Calu3 (cell line): ENCODE results near the gene MINDY2. TPM values are rescaled to one million over a fixed set of nuclear protein-coding genes. Genes with fewer than 3 reads are reported as not detected.

Source experiments
- Bru-seq: library from RNA; stranded (reverse); fragments of 400-500 nt; gene quantifications from one replicate; lab custom pipeline; 2021; lab: Mats Ljungman, UMichigan
- BruChase-seq, 2 experiments: library from RNA; stranded (reverse); fragments of 400-500 nt; gene quantifications; one replicate each; lab custom pipeline; 2021; lab: Mats Ljungman, UMichigan
- BruUV-seq: library from RNA; stranded (reverse); fragments of 400-500 nt; replicated peaks from 2 replicates; lab custom pipeline; 2021; lab: Mats Ljungman, UMichigan
- CTCF ChIA-PET: fragments of 300-600 bp; sonication (Branson Sonifier 250); formaldehyde crosslinking; loops from one replicate; lab custom pipeline; 2022; ENCODE audit warnings: antibody characterized with exemption; lab: Charles Lee
- DNase-seq: peaks from one replicate; pipeline ENCODE4 v3.0.0; 2022
- H3K27ac Mint-ChIP-seq: one replicate; pipeline ENCODE4 v1.8.0; 2022; ENCODE audit warnings: mixed read lengths; ENCODE audit not compliant: unreplicated experiment
- H3K27me3 Mint-ChIP-seq: one replicate; pipeline ENCODE4 v1.8.0; 2022; ENCODE audit warnings: mixed read lengths; ENCODE audit not compliant: unreplicated experiment
- H3K36me3 Mint-ChIP-seq: one replicate; pipeline ENCODE4 v1.8.0; 2022; ENCODE audit warnings: mild to moderate bottlenecking, moderate library complexity, mixed read lengths; ENCODE audit not compliant: insufficient read depth, unreplicated experiment
- H3K4me1 Mint-ChIP-seq: one replicate; pipeline ENCODE4 v1.8.0; 2022; ENCODE audit warnings: mild to moderate bottlenecking, low read depth, mixed read lengths; ENCODE audit not compliant: unreplicated experiment
- H3K4me3 Mint-ChIP-seq: one replicate; pipeline ENCODE4 v1.8.0; 2022; ENCODE audit warnings: mild to moderate bottlenecking, low read depth, moderate library complexity, mixed read lengths; ENCODE audit not compliant: unreplicated experiment
- H3K9me3 Mint-ChIP-seq: one replicate; pipeline ENCODE4 v1.8.0; 2022; ENCODE audit warnings: low read depth, mixed read lengths; ENCODE audit not compliant: unreplicated experiment
- CTCF ChIP-seq: fragments of 200-600 bp; IDR thresholded peaks from one replicate; pipeline ENCODE4 v1.8.0; 2022; ENCODE audit warnings: antibody characterized with exemption; ENCODE audit not compliant: unreplicated experiment
- intact Hi-C: fragments of 100-400 bp; cut with micrococcal nuclease; formaldehyde crosslinking; loops from one replicate; pipeline ENCODE4 v1.10.0; 2022; ENCODE audit not compliant: unreplicated experiment
- long read RNA-seq: library from polyadenylated mRNA; stranded (forward); transcript quantifications from one replicate; pipeline ENCODE4 v2.0.0, GENCODE V29; 2022
- total RNA-seq: library from RNA; stranded (reverse); gene quantifications from 2 replicates; pipeline ENCODE4 v1.2.3, GENCODE V29; 2022

The MINDY2 gene
- 46.2 and 59.0 TPM in 2 replicates for total RNA-seq
- Bru-seq, nascent RNA, result percentile 92 among the genes with signal in this experiment
- percentile 95 among the genes with signal in this experiment for BruChase-seq, experiment 1, labeled RNA remaining after a 6-hour chase
- percentile 94 among the genes with signal in this experiment for BruChase-seq, experiment 2, labeled RNA remaining after a 2-hour chase
- long read RNA-seq, full-length matches to known transcripts, result 8 of 79 reads
- long read RNA-seq, partial matches to known transcripts, result 4 of 79 reads
- long read RNA-seq, other reads (novel, unspliced or antisense), result 67 of 79 reads

DNA sequence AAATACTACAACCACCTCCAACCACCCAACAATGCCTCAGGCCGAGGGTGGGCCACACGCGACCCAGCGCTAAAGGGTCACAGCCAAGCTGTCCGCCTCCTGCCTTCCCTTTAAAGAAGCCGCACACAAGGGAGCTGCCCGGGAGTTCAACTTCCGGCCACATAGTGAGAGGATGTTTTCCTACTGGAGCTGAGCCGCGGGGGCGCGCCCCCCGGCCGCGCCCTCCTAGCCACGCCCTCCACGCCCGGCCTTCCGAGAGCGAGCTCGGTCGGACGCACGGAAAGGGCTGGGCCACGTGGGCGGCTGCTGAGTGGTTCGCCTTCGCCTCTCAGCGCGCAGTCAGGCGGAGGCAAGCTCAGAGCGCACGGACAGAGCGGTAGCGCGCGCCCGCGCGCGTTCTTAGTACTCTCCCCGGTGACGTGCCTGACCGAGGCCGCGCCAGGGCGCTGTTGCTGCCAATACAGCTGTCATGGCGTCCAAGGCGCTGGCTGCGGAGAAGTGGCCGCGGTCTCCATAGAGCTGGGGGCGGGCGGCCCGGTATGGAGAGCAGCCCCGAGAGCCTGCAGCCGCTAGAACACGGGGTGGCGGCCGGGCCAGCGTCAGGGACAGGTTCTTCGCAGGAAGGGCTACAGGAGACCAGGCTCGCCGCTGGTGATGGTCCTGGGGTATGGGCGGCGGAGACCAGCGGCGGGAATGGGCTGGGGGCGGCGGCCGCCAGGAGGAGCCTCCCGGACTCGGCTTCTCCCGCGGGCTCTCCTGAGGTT is at the start of gene MINDY2:
Gene MINDY2 (plus strand): TSS at position 446 of the 764 bp plus-strand sequence. CDS start 94 bp downstream, at position 540.
- H3K36me3 Mint-ChIP-seq, result no peaks in the 10 kb centered on the region
- no peaks in the 10 kb centered on the region for H3K4me1 Mint-ChIP-seq
- DNase-seq, result peak; percentile 99
- no peaks in the 10 kb centered on the region for H3K27me3 Mint-ChIP-seq
- H3K27ac Mint-ChIP-seq, result no peak within 1 kb of the TSS
- peak; percentile 53 for TF ChIP-seq CTCF
- H3K9me3 Mint-ChIP-seq, result no peaks in the 10 kb centered on the region
- intact Hi-C loops, result loop anchor here (5.0 kb wide), 4 partner anchors 81 to 544 kb away; partner anchors contain the start of gene SLTM
- CTCF ChIA-PET, result interaction anchor here (0.6 to 2.2 kb wide), 24 partner anchors 10 to 558 kb away, joined by 3 to 17 read pairs (median 4); partner anchors contain the start of gene ADAM10
- H3K4me3 Mint-ChIP-seq, result no peak within 1 kb of the TSS
- no TSS peak for BruUV-seq

GRCh38 chr15:58724466-58724865 is 46.6 kb upstream of the MINDY2 start:
- H3K36me3 Mint-ChIP-seq, result no peaks in the 10 kb centered on the region
- DNase-seq, result no peak
- peak overlapping the region; percentile 67 for H3K27ac Mint-ChIP-seq
- CTCF ChIA-PET, result interaction anchor here (0.6 to 0.7 kb wide), 2 partner anchors 25 to 31 kb away, joined by 3 read pairs; partner anchors contain the start of gene ADAM10
- no peak for TF ChIP-seq CTCF
- BruUV-seq, result no TSS peak
- peaks cover 21% of the 10 kb centered on the region for H3K4me1 Mint-ChIP-seq
- no peaks in the 10 kb centered on the region for H3K27me3 Mint-ChIP-seq
- no peaks in the 10 kb centered on the region for H3K9me3 Mint-ChIP-seq
- no peak overlapping the region for H3K4me3 Mint-ChIP-seq
- intact Hi-C loops, result no loop called here

DNA sequence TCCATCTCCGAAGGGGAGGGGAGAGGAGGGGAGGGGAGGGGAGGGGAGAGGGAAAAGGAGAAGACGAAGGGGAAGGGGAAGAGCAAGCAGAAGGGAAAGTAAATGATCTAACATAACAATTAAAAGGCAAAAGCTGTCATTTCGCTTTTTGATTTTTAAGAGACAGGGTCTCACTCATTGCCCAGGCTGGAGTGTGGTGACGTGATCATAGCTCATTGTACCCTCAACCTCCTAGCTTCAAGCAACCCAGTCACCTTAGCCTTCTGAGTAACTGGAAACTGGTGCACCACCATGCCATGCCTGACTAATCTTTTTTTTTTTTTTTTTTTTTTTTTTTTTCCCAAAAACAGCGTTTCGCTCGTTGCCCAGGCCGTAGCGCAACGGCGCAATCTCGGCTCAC is 44.2 kb upstream of the MINDY2 start:
- no peak for TF ChIP-seq CTCF
- no TSS peak for BruUV-seq
- no peak overlapping the region for H3K4me3 Mint-ChIP-seq
- CTCF ChIA-PET, result interaction anchor here (0.7 to 1.2 kb wide), 4 partner anchors 44 to 601 kb away, joined by 3 to 8 read pairs (median 5); no protein-coding TSS in a partner anchor
- DNase-seq, result no peak
- H3K4me1 Mint-ChIP-seq, result peaks cover 28% of the 10 kb centered on the region
- peaks cover 6% of the 10 kb centered on the region for H3K36me3 Mint-ChIP-seq
- intact Hi-C loops, result no loop called here
- peaks cover under 1% of the 10 kb centered on the region for H3K9me3 Mint-ChIP-seq
- H3K27ac Mint-ChIP-seq, result no peak overlapping the region
- no peaks in the 10 kb centered on the region for H3K27me3 Mint-ChIP-seq

DNA sequence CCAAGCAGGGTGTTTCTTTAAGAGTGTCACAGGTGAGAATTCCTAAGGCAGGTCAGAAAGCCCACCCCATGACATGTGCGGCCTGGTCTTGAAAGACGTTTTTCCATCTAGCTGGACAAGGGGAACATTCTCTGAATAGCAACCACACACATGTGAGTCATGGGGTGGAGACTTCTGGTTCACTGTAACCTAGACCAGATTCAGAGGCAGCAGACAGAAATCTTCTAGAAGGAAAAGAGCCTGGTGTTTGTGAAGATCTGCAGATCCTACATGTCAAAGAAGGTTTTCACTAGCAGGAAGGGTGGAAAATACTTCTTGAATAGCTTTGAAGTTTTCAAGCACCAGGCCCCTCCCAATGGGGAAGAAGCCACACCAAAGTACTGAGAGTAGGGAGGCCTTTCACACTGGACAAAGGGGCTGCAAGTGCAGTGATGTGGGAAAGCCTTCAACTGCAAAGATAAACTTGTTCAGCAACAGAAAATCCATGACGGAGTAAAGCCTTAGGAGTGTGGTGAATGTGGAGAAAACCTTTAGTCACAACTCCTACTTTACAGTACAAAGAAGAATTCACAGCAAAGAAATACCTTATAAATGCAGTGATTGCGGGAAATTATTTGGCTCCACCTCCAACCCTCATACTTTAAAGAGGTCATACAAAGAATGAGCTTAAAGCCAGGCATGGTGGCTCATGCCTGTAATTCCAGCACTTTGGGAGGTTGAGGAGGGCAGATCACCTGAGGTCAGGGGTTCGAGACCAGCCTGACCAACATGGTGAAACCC is 39.2 kb upstream of the MINDY2 start:
- Mint-ChIP-seq H3K27ac (peak overlapping the region; percentile 94), H3K27me3 (no peaks in the 10 kb centered on the region)

More for the DNA sequence above, 39.2 kb upstream of the MINDY2 start:
- intact Hi-C loops, result loop anchor here (10.0 kb wide), 1 partner anchor 47 kb away; no protein-coding TSS in a partner anchor
- BruUV-seq, result no TSS peak
- H3K9me3 Mint-ChIP-seq, result peaks cover 2% of the 10 kb centered on the region
- peak; percentile 69 for DNase-seq
- H3K36me3 Mint-ChIP-seq, result peaks cover 16% of the 10 kb centered on the region
- no peak for TF ChIP-seq CTCF
- peaks cover 60% of the 10 kb centered on the region for H3K4me1 Mint-ChIP-seq
- CTCF ChIA-PET, result interaction anchor here (0.5 to 1.2 kb wide), 5 partner anchors 10 to 399 kb away, joined by 3 to 10 read pairs (median 3); partner anchors contain the start of gene ADAM10
- H3K4me3 Mint-ChIP-seq, result peak overlapping the region; percentile 26
